SIG-M5 treated with dmso at 0.1 percent for 504 hours (cell line): ENCODE data around the gene LRCH1.
A peak's percentile ranks its signal among the peaks of the same experiment; 100 is the strongest.
"Not testable (repeated sequence)": the region's sequence is repeated elsewhere in the genome, so short reads cannot be mapped to it uniquely, and the experiment has no call there.

Source experiments
- DNase-seq: peaks from one replicate; lab custom pipeline; 2025; ENCODE audit not compliant: unreplicated experiment; lab: John Stamatoyannopoulos, UW

LRCH1 gene

GRCh38 chr13:46552889-46553520 is at the start of gene LRCH1:
TSS of gene LRCH1 (plus strand) at chr13:46553170. CDS start at chr13:46553397, 227 bp downstream.
- peak; percentile 92 for DNase-seq

GRCh38 chr13:46504036-46504435 is 48.9 kb upstream of the LRCH1 start:
- DNase-seq: no peak

GRCh38 chr13:46507981-46508380 is 45.0 kb upstream of the LRCH1 start:
- peak; percentile 21 for DNase-seq

- no peak for DNase-seq
These were observed 43.0 kb upstream of the LRCH1 start for GRCh38 chr13:46509981-46510380.

GRCh38 chr13:46515803-46516202 is 37.2 kb upstream of the LRCH1 start:
- no peak for DNase-seq

GRCh38 chr13:46516599-46517338 is 36.2 kb upstream of the LRCH1 start:
- DNase-seq: no peak

- DNase-seq: not testable (repeated sequence)
These were observed 35.2 kb upstream of the LRCH1 start for GRCh38 chr13:46517748-46518147.

GRCh38 chr13:46519182-46519581 is 33.8 kb upstream of the LRCH1 start:
- DNase-seq: no peak

GRCh38 chr13:46520166-46520565 is 32.8 kb upstream of the LRCH1 start:
- DNase-seq: no peak

- DNase-seq: no peak
These were observed 31.5 kb upstream of the LRCH1 start for GRCh38 chr13:46521486-46521885.

GRCh38 chr13:46521921-46522747 is 30.8 kb upstream of the LRCH1 start:
- DNase-seq: no peak

- DNase-seq: no peak
These were observed 30.3 kb upstream of the LRCH1 start for GRCh38 chr13:46522748-46523030.

- DNase-seq: no peak
These were observed 28.8 kb upstream of the LRCH1 start for GRCh38 chr13:46523972-46524752.

- no peak for DNase-seq
These were observed 26.8 kb upstream of the LRCH1 start for GRCh38 chr13:46526100-46526735.

GRCh38 chr13:46526740-46527139 is 26.2 kb upstream of the LRCH1 start:
- DNase-seq: no peak

- DNase-seq: no peak
These were observed 25.7 kb upstream of the LRCH1 start for GRCh38 chr13:46527237-46527636.

- no peak for DNase-seq
These were observed 23.6 kb upstream of the LRCH1 start for GRCh38 chr13:46529216-46529919.

GRCh38 chr13:46530084-46530935 is 22.7 kb upstream of the LRCH1 start:
- no peak for DNase-seq

GRCh38 chr13:46531953-46532352 is 21.0 kb upstream of the LRCH1 start:
- no peak for DNase-seq
